HepG2 (cell line): Measurements from ENCODE around the gene HAGH. TPM values are rescaled to one million over a fixed set of nuclear protein-coding genes. Genes with fewer than 3 reads are reported as not detected.
A peak's percentile ranks its signal among the peaks of the same experiment; 100 is the strongest.

Source experiments
- BCL6 ChIP-seq: IDR thresholded peaks from 2 replicates; pipeline ENCODE4 v1.6.1; 2016; ENCODE audit warnings: missing genetic modification reagents, missing compliant biosample characterization
- HDAC1 ChIP-seq: sonication (generic); formaldehyde crosslinking; IDR thresholded peaks from 2 replicates; pipeline ENCODE4 v1.5.1; 2020; ENCODE audit warnings: mild to moderate bottlenecking, missing genetic modification reagents
- NCOA1 ChIP-seq: sonication (generic); formaldehyde crosslinking; IDR thresholded peaks from 2 replicates; pipeline ENCODE4 v1.9.0; 2021; ENCODE audit warnings: missing genetic modification reagents
- NR1H2 ChIP-seq: sonication (generic); formaldehyde crosslinking; IDR thresholded peaks from 2 replicates; pipeline ENCODE4 v1.8.1; 2022; ENCODE audit warnings: low read depth, missing genetic modification reagents, borderline replicate concordance
- RELA ChIP-seq: sonication (generic); formaldehyde crosslinking; IDR thresholded peaks from 2 replicates; pipeline ENCODE4 v1.4.0; 2020; ENCODE audit warnings: missing genetic modification reagents
- RFXAP ChIP-seq: sonication (generic); formaldehyde crosslinking; IDR thresholded peaks from 2 replicates; pipeline ENCODE4 v1.4.0; 2020; ENCODE audit warnings: missing genetic modification reagents, borderline replicate concordance
- SATB2 ChIP-seq: sonication (generic); formaldehyde crosslinking; IDR thresholded peaks from 2 replicates; pipeline ENCODE4 v1.5.0; 2020; ENCODE audit warnings: missing genetic modification reagents
- ZBTB8A ChIP-seq: sonication (generic); formaldehyde crosslinking; IDR thresholded peaks from 2 replicates; pipeline ENCODE4 v1.4.0; 2020; ENCODE audit warnings: mild to moderate bottlenecking, low read depth, missing genetic modification reagents, borderline replicate concordance
- ZEB1 ChIP-seq: IDR thresholded peaks from 2 replicates; pipeline ENCODE4 v1.6.1; 2012; ENCODE audit warnings: mild to moderate bottlenecking, low read depth, inconsistent platforms; ENCODE audit not compliant: insufficient replicate concordance
- ZKSCAN8 ChIP-seq: IDR thresholded peaks from 2 replicates; pipeline ENCODE4 v1.6.1; 2016; ENCODE audit warnings: borderline replicate concordance, missing genetic modification reagents, missing compliant biosample characterization
- ZNF24 ChIP-seq: fragments of 450-650 bp; IDR thresholded peaks from 2 replicates; pipeline ENCODE4 v1.6.1; 2017; ENCODE audit warnings: antibody characterized with exemption, mild to moderate bottlenecking
- ZNF33B ChIP-seq: sonication (generic); formaldehyde crosslinking; IDR thresholded peaks from 2 replicates; pipeline ENCODE4 v1.5.1; 2020; ENCODE audit warnings: mild to moderate bottlenecking, missing genetic modification reagents
- ZNF598 ChIP-seq: sonication (generic); formaldehyde crosslinking; IDR thresholded peaks from 2 replicates; pipeline ENCODE4 v1.5.1; 2020; ENCODE audit warnings: mild to moderate bottlenecking, missing genetic modification reagents, borderline replicate concordance
- ZNF670 ChIP-seq: sonication (generic); formaldehyde crosslinking; IDR thresholded peaks from 2 replicates; pipeline ENCODE4 v1.8.0; 2022; ENCODE audit warnings: mild to moderate bottlenecking, missing genetic modification reagents, borderline replicate concordance
- ZNF776 ChIP-seq: sonication (generic); formaldehyde crosslinking; IDR thresholded peaks from 2 replicates; pipeline ENCODE4 v1.4.0; 2020; ENCODE audit warnings: mild to moderate bottlenecking, missing genetic modification reagents
- ZNF792 ChIP-seq: IDR thresholded peaks from 2 replicates; pipeline ENCODE4 v1.6.1; 2016
- polyA plus RNA-seq, 8 experiments: library from polyadenylated mRNA; depleted of rRNA in 3 of 8; stranded (reverse) in 7 of 8; unstranded in 1 of 8; fragments of >200 nt; fragmentation: Illumina TruSeq in 4 of 8; extraction: Trizol in 4 of 8; gene quantifications; 2 replicates each; pipeline versions ENCODE4 v1.2.1 to v1.2.3, GENCODE V29; 2011 to 2016; ENCODE audit warnings: low read depth in 4 of 8, missing spikeins in 1 of 8, mixed read lengths in 1 of 8; ENCODE audit not compliant: insufficient read depth in 1 of 8
- total RNA-seq, 5 experiments: library from RNA; depleted of rRNA; stranded (reverse); fragments of >200 nt; fragmentation: Illumina TruSeq; extraction: Trizol; gene quantifications; 2 replicates each; pipeline ENCODE4 v1.2.3, GENCODE V29; 2016; ENCODE audit warnings: low read depth in 1 of 5
- TF ChIP-seq, protein P1 (sequence below): sonication (generic); formaldehyde crosslinking; IDR thresholded peaks from 2 replicates; pipeline ENCODE4 v1.5.0; 2020; ENCODE audit warnings: mild to moderate bottlenecking, missing genetic modification reagents
- TF ChIP-seq, protein P2 (sequence below): sonication (generic); formaldehyde crosslinking; IDR thresholded peaks from 2 replicates; pipeline ENCODE4 v1.8.0; 2022; ENCODE audit warnings: missing genetic modification reagents, mild to moderate bottlenecking, inconsistent platforms, borderline replicate concordance
- TF ChIP-seq, protein P3 (sequence below): sonication (generic); formaldehyde crosslinking; IDR thresholded peaks from 2 replicates; pipeline ENCODE4 v1.8.1; 2022; ENCODE audit warnings: mild to moderate bottlenecking, missing genetic modification reagents
- TF ChIP-seq, protein P4 (sequence below): sonication (generic); formaldehyde crosslinking; IDR thresholded peaks from 2 replicates; pipeline ENCODE4 v1.4.0; 2020; ENCODE audit warnings: mild to moderate bottlenecking, missing genetic modification reagents
- TF ChIP-seq, protein P5 (sequence below): sonication (generic); formaldehyde crosslinking; IDR thresholded peaks from 2 replicates; pipeline ENCODE4 v1.4.0; 2020; ENCODE audit warnings: missing genetic modification reagents
- TF ChIP-seq, protein P6 (sequence below): sonication (generic); formaldehyde crosslinking; IDR thresholded peaks from 2 replicates; pipeline ENCODE4 v1.9.0; 2021; ENCODE audit warnings: missing genetic modification reagents, mild to moderate bottlenecking, borderline replicate concordance
- TF ChIP-seq, protein P7 (sequence below): sonication (generic); formaldehyde crosslinking; IDR thresholded peaks from 2 replicates; pipeline ENCODE4 v1.5.0; 2020; ENCODE audit warnings: missing genetic modification reagents, mild to moderate bottlenecking, borderline replicate concordance

HAGH gene
- total and polyA plus RNA-seq, 2 of the 13 experiments (the other 11 are each of a cell fraction or from before 2014, with no cell fraction given) = 70.4 to 95.4 TPM

DNA sequence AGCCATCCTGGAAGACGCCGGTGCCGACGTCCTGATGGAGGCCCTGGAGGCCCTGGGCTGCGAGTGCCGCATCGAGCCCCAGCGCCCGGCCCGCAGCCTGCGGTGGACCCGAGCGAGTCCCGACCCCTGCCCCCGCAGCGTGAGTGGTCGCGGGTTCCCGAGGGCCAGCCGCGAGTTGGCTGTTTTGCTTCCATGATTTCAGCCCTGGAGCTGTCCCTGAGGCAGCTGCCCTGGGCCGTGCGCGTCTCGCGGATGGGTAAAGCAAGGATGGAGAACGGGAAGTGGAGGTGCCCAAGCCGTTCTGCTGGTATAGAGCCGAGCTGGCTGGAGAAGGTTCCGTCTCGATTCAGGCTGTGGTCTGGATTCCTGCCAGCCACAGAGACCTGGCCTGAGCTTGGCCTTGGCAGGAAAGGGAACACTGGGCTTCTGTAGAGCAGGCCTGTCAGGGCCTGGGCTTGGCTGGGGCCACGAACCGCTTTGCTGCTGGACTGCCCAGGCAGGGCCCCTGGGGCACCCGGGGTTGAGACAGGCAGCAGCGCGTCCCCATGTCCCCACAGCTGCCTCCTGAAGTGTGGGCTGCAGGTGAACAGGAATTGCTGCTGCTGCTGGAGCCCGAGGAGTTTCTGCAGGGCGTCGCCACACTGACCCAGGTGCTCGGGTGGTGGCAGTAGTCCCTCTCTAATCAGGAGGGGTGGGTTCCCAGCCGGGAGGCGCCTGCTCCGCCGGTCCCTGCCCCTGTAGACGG lies 52.8 kb downstream of the HAGH start (continued):
- TF ChIP-seq SATB2 (CRISPR knock-in tag) (no peak), ZKSCAN8 (no peak), NR1H2 (CRISPR knock-in tag) (no peak), ZNF24 (no peak), ZNF776 (CRISPR knock-in tag) (peak; percentile 42), RELA (CRISPR knock-in tag) (no peak), RFXAP (CRISPR knock-in tag) (no peak), BCL6 (CRISPR knock-in tag) (no peak), ZEB1 (no peak), ZNF792 (no peak; the same call in 1 of the 2 replicates), ZBTB8A (CRISPR knock-in tag) (no peak), ZNF598 (CRISPR knock-in tag) (peak; percentile 54; the same call in 1 of the 2 replicates), NCOA1 (0 out of 2 replicates have a peak, but pooled peaks have one; percentile 9), HDAC1 (peak; percentile 8; the same call in 1 of the 2 replicates), ZNF670 (0 out of 2 replicates have a peak, but pooled peaks have one; percentile 6), ZNF33B (no peak)
- TF ChIP-seq, protein P1, sequence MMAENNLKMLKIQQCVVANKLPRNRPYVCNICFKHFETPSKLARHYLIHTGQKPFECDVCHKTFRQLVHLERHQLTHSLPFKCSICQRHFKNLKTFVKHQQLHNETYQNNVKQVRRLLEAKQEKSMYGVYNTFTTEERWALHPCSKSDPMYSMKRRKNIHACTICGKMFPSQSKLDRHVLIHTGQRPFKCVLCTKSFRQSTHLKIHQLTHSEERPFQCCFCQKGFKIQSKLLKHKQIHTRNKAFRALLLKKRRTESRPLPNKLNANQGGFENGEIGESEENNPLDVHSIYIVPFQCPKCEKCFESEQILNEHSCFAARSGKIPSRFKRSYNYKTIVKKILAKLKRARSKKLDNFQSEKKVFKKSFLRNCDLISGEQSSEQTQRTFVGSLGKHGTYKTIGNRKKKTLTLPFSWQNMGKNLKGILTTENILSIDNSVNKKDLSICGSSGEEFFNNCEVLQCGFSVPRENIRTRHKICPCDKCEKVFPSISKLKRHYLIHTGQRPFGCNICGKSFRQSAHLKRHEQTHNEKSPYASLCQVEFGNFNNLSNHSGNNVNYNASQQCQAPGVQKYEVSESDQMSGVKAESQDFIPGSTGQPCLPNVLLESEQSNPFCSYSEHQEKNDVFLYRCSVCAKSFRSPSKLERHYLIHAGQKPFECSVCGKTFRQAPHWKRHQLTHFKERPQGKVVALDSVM (CRISPR knock-in tag) = no peak
- TF ChIP-seq, protein P2, sequence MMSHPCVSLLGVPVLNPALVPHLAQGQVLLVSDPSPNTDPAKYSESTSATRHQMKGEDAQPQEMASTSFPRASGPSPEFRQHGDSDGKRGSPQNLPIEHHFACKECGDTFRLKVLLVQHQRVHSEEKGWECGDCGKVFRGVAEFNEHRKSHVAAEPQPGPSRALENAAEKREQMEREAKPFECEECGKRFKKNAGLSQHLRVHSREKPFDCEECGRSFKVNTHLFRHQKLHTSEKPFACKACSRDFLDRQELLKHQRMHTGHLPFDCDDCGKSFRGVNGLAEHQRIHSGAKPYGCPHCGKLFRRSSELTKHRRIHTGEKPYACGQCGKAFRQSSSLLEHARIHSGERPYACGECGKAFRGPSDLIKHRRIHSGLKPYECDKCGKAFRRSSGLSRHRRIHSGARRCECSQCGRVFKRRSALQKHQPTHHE (CRISPR knock-in tag) = no peak
- TF ChIP-seq, protein P3, sequence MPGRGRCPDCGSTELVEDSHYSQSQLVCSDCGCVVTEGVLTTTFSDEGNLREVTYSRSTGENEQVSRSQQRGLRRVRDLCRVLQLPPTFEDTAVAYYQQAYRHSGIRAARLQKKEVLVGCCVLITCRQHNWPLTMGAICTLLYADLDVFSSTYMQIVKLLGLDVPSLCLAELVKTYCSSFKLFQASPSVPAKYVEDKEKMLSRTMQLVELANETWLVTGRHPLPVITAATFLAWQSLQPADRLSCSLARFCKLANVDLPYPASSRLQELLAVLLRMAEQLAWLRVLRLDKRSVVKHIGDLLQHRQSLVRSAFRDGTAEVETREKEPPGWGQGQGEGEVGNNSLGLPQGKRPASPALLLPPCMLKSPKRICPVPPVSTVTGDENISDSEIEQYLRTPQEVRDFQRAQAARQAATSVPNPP (CRISPR knock-in tag) = no peak
- TF ChIP-seq, protein P4, sequence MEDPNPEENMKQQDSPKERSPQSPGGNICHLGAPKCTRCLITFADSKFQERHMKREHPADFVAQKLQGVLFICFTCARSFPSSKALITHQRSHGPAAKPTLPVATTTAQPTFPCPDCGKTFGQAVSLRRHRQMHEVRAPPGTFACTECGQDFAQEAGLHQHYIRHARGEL = peak; percentile 49; the same call in 1 of the 2 replicates
- TF ChIP-seq, protein P5, sequence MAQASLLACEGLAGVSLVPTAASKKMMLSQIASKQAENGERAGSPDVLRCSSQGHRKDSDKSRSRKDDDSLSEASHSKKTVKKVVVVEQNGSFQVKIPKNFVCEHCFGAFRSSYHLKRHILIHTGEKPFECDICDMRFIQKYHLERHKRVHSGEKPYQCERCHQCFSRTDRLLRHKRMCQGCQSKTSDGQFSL (CRISPR knock-in tag) = no peak
- TF ChIP-seq, protein P6, sequence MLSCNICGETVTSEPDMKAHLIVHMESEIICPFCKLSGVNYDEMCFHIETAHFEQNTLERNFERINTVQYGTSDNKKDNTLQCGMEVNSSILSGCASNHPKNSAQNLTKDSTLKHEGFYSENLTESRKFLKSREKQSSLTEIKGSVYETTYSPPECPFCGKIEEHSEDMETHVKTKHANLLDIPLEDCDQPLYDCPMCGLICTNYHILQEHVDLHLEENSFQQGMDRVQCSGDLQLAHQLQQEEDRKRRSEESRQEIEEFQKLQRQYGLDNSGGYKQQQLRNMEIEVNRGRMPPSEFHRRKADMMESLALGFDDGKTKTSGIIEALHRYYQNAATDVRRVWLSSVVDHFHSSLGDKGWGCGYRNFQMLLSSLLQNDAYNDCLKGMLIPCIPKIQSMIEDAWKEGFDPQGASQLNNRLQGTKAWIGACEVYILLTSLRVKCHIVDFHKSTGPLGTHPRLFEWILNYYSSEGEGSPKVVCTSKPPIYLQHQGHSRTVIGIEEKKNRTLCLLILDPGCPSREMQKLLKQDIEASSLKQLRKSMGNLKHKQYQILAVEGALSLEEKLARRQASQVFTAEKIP (CRISPR knock-in tag) = no peak
- TF ChIP-seq, protein P7, sequence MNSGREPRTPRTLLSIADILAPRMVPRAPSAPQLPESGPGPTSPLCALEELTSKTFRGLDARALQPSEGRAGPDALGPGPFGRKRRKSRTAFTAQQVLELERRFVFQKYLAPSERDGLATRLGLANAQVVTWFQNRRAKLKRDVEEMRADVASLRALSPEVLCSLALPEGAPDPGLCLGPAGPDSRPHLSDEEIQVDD = no peak
